GM21526 (cell line): ENCODE measurements around the gene BLM.
A peak's percentile ranks its signal among the peaks of the same experiment; 100 is the strongest.

Source experiments
- ATAC-seq: cut with Tn5 transposase; IDR thresholded peaks from one replicate; pipeline ENCODE4 v1.9.1; 2021; ENCODE audit warnings: moderate library complexity; ENCODE audit not compliant: unreplicated experiment, low FRiP score

The BLM gene

GRCh38 chr15:90690585-90690984 is 26.6 kb upstream of the BLM start:
- no peak for ATAC-seq

- no peak for ATAC-seq
Observed at GRCh38 chr15:90691369-90691768, 25.8 kb upstream of the BLM start.

GRCh38 chr15:90691982-90692773 is 25.0 kb upstream of the BLM start:
- ATAC-seq, result peak; percentile 61

GRCh38 chr15:90694987-90695386 is 22.2 kb upstream of the BLM start:
- ATAC-seq, result no peak

GRCh38 chr15:90697175-90697574 is 20.0 kb upstream of the BLM start:
- ATAC-seq, result no peak

- no peak for ATAC-seq
Observed at GRCh38 chr15:90698629-90699028, 18.5 kb upstream of the BLM start.

- no peak for ATAC-seq
Observed at GRCh38 chr15:90701048-90701447, 16.1 kb upstream of the BLM start.

- ATAC-seq, result no peak
Observed at GRCh38 chr15:90701880-90702630, 15.1 kb upstream of the BLM start.

GRCh38 chr15:90703455-90703854 is 13.7 kb upstream of the BLM start:
- no peak for ATAC-seq

- no peak for ATAC-seq
Observed at GRCh38 chr15:90705212-90705611, 11.9 kb upstream of the BLM start.

GRCh38 chr15:90706394-90707327 is 10.5 kb upstream of the BLM start:
- ATAC-seq, result no peak

GRCh38 chr15:90707489-90707888 is 9.7 kb upstream of the BLM start:
- no peak for ATAC-seq

GRCh38 chr15:90708516-90708915 is 8.6 kb upstream of the BLM start:
- no peak for ATAC-seq

- ATAC-seq, result no peak
Observed at GRCh38 chr15:90709278-90709677, 7.9 kb upstream of the BLM start.

GRCh38 chr15:90710436-90711027 is 6.6 kb upstream of the BLM start:
- ATAC-seq, result no peak

- ATAC-seq, result no peak
Observed at GRCh38 chr15:90711418-90711824, 5.7 kb upstream of the BLM start.

- no peak for ATAC-seq
Observed at GRCh38 chr15:90711842-90712241, 5.3 kb upstream of the BLM start.

- no peak for ATAC-seq
Observed at GRCh38 chr15:90713081-90713480, 4.1 kb upstream of the BLM start.

GRCh38 chr15:90716317-90716975 is 700 bp upstream of the BLM start:
- ATAC-seq, result no peak

GRCh38 chr15:90718232-90718631 is 1.1 kb downstream of the BLM start:
- ATAC-seq, result no peak
